Cardiac septum (tissue), 1 donor: ENCODE results near the gene MRPS18C. TPM values are rescaled to one million over a fixed set of nuclear protein-coding genes. Genes with fewer than 3 reads are reported as not detected.

Experiments used
- DNase-seq: peaks from one replicate; pipeline ENCODE4 v3.0.0-alpha.2; 2020; ENCODE audit warnings: low spot score
- intact Hi-C: fragments of 100-400 bp; cut with DNase I; formaldehyde crosslinking; loops from one replicate; pipeline ENCODE4 v1.14.0; 2022
- long read RNA-seq: library from polyadenylated mRNA; unstranded; transcript quantifications from one replicate; pipeline ENCODE4 v2.0.0, GENCODE V29; 2021
- total RNA-seq: library from RNA; stranded (reverse); fragmentation: NEBNext Ultra II Directional; extraction: Animal tissue kit (Norgen Biotek cat#: 25700); gene quantifications from one replicate; pipeline ENCODE4 v1.2.1, GENCODE V29; 2021
- donor health status: DM: no; HTN: no; CAD: no.

MRPS18C gene
- total RNA-seq = 39.1 TPM
- long read RNA-seq, transcript MRPS18C-201 (6 exons, 1,643 nt) = major isoform, 25 of 35 reads
- long read RNA-seq, partial matches to known transcripts = 0 of 35 reads
- long read RNA-seq, other reads (novel, unspliced or antisense) = 5 of 35 reads

DNA sequence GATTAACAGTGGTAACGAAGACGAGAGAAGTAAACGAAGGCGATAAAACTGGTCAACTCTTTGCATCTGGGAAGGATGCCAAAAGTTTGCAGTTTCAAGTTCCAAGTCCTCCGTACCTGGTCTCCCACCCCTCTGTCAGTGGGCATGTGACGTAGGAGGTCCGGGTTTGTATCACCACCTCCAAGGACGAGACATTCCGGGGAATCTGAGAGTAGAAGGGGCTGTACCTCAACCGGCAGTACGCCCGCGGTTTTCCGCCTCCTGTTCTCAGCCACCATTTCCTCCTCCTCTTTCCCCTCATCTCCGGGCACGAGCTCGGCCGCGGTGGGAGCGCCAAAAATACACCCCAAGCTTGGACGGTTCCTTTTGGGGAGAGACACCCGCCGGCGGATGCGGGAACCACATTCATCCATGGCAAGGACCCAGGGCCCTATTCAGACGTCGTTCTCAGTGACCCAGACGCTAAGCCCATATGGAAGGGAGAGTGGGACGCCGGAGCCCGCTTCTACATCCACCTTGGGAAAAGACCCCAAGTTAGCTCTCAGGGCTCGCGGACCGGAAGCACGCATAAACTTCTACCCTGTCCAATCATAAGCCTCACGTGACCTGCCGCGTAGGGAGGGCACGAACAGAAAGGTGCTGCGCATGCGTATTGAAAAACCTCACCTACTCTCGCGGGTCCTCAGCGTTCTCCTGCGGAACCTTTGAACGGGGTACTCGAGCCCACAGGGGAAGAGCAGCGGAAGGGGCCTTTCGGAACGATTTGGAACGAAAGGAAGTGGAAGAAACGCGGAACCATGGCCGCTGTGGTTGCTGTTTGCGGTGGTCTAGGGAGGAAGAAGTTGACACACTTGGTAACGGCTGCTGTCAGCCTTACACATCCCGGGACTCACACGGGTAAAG is at the start of gene MRPS18C, which contains the start of gene HELQ:
MRPS18C (plus strand) TSS at position 778 of the 903 bp plus-strand sequence; CDS start at position 798, 20 bp downstream.
HELQ (minus strand) TSS at position 543 of the 903 bp plus-strand sequence; CDS start at position 413, 130 bp downstream.
- intact Hi-C loops = loop anchor here (2.0 to 10.0 kb wide), 3 partner anchors 29 to 551 kb away; partner anchors contain the start of genes ABRAXAS1, COQ2 and THAP9
- peak; percentile 97 for DNase-seq

DNA sequence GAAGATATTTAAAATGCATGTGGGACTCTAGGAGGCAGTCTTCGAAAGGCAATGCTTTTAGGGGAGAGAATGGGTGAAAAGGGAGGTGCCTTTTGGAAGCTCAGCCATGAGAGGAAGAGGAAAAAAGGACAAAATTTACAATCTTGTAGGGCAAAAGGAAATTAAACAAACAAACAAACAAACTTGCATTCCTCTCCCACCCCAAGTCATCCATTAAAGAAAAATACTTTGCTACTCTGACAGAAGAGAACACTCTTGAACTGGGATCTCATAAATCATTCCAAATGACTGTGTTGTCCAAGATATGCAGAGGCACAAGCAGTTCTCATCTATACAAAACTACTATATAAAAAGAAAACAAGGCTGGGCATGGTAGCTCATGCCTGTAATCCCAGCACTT is 47.0 kb upstream of the MRPS18C start:
- DNase-seq = no peak
- intact Hi-C loops = no loop called here

DNA sequence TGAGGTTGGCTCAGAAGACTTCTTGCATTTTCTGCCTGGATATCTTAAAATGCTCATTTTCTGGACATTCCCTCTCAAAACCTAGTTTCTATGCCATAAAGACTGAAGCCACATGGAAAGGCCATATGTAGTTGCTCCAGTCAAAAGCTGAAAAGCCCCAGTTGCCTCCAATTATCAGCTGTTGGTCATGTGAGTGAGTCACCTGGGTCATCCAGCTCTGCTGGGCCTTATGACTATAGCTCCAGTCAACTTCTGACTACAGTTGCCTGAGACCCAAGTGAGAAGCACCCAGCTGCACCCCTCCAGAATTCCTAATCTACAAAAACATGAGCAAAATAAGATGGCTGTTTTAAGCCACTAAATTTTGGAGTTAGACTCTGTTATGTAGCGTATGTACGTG is 42.2 kb upstream of the MRPS18C start:
- no peak for DNase-seq
- intact Hi-C loops = no loop called here

DNA sequence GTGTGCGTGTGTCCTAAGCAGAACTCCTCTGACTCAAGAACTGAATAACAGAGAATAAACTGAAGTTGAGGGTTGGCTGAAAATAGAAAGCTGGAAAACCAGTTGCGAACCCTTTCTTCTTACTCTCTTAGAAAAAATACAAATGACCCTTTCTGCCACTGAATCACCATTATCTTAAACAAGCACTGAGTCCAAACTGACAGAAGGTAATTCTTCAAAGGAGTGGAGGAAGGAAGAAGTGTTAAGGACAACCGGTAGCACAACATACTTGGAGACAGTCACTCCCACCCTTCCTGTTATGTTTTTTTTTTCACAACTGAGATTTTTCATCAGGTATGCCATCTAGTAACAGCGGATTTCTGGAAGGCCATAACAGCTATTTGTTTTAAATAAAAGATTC is 38.3 kb upstream of the MRPS18C start:
- intact Hi-C loops = no loop called here
- no peak for DNase-seq

DNA sequence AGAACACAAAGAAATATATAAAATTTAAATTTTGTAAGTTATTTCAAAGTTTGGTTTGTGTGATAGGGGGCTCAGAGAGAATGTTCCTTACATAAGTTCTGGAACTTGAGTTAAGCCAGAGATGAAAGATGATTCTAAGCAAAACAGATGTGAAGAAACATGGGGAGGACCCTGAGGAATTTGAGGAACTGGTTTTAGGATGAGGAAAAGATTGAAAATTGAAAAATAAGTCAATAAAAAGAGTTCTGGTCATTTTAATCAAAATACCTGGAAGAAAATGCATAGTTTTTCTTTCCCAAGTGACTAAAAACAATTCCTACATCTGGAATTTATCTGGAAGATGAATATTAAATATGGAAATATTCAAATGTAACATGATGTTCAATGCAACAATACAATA is 37.6 kb upstream of the MRPS18C start:
- intact Hi-C loops = no loop called here
- no peak for DNase-seq

DNA sequence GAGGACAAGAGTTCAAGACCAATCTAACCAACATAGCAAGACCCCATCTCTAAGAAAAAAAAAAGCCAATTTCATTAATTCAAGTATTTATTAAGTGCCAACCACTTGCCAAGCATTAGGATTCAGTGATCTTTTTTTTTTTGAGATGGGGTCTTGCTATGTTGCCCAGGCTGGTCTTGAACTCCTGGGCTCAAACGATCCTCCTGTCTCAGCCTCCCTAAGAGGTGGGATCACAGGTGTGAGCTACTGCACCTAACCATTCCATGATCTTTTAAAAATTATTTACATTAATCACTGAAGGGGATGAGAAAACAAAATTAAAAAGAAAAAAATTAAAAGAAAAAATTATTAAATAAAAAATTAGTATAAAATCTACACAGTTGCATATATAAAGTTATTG is 24.7 kb upstream of the MRPS18C start:
- intact Hi-C loops = no loop called here
- no peak for DNase-seq

DNA sequence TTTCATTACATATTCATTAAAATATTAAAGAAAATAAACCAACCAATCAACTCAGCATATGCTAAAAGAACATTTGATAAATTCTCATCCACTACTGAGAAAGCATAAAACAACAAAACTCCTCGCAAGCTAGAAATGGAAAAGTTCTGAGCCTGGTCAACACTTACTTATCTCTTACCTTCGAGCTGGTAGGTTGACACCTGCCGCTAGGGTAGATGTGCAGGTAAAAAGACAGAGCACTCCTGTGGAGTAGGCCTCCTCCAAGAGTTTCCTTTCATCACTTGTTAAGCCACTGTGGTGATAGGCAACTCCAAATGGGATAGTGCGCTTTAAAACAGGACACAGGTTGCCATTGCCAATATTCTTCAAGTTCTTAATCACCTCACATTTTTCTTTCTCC is 19.2 kb upstream of the MRPS18C start:
- intact Hi-C loops = no loop called here
- DNase-seq = no peak

DNA sequence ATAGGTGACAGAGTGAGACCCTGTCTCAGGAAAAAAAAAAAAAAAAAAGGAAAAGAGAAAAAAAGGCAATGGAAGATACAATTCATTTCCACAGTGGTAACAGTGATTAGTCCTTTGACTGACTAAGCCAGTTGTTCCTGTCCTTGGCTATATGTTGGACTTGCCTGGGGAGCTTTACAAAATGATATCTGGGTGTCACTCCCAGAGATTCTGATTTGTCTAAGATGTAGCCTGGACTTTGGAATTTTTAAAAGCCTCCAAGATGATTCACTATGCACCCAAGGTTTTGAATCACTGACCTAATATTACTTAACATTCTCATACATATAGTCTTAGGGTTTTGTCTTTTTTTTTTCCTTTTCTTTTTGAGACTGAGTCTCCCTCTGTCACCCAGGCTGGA is 17.1 kb upstream of the MRPS18C start:
- intact Hi-C loops = no loop called here
- no peak for DNase-seq

DNA sequence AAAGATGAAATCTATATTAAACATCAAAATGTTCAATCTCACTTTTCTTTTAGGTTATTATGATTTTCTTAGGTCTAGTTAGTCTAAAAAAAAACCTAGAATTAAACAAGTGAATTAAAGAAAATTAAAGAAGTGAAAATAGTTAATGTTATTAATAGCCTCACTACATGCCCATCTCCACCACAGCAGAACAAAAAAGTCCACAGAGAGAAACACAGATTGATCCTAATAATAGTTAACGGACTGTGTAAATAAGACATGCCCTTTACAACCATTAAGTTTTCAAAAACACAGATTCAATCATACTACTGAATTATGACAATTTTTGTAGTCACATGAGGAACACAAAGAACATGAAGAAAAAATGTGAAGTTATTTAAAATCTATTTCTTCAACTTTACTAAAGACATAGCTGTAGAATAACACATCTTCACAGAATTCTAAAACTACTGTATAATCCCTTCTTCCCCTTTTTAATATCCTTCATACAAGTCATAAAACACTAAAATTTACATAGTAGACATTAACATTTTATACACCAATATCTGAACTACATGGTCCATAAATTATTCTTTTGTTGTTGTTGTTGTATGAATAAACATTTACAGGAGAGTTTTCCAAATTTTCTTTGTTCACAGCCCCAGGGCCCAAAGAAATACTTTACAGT is 15.6 kb upstream of the MRPS18C start:
- DNase-seq = no peak
- intact Hi-C loops = no loop called here

DNA sequence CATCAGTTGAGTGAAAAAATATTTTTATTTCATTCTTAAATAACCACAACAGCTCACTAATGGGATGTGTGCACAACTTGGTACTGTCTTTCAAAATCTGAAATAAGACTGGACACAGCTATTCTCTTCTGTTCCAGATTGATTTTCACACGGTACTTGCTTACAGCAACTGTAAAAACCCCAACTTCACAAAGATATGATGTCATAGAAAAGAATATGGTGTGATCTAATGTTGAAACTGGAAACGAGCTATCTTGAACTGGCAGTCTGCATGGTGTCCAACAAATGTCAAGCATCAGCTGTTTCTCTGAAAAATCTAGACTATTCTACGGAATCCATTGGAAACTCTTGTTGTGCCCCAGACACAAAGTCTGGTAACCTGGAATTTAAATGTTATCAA is 15.0 kb upstream of the MRPS18C start:
- intact Hi-C loops = no loop called here
- DNase-seq = no peak

DNA sequence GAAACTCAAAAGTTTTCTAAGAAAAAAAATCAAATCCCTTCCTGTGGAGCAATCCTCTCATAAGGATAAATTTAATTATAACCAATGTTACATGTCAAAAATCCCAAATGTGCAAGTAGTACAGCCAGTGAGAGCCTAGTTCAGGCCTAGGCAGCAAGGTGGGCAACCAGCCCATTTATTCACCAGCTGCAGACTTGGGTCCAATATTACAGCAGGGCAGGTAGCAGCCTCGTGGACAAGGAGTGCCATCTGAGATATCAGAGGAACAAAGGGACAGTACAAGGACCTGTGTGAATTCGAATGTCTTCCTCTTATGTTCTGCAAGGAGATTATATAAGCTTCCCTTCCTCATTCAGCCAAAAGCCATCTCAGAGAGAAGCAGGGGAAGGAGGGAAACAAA is 6.8 kb upstream of the MRPS18C start:
- no peak for DNase-seq
- intact Hi-C loops = no loop called here

DNA sequence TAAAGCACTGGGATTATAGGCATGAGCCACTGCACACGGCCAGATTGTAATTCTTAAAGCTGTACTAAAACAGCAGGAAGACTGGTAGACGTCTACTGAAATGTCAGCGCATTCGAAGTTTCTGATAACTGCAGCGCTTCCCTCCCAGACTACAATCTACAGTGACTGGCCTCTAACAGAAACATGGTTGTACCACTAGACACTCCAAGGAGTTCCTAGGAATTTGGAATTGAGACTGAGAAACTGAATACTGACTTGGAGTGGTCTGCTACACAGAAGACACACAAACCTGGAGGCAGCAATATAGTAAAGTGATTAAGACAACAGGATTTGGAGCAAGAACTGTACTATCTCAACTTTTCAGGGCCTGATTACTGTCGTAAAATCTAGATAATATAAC is 1.2 kb upstream of the MRPS18C start:
- intact Hi-C loops = loop anchor here (2.0 to 10.0 kb wide), 3 partner anchors 30 to 550 kb away; partner anchors contain the start of genes ABRAXAS1, COQ2 and THAP9
- DNase-seq = no peak

DNA sequence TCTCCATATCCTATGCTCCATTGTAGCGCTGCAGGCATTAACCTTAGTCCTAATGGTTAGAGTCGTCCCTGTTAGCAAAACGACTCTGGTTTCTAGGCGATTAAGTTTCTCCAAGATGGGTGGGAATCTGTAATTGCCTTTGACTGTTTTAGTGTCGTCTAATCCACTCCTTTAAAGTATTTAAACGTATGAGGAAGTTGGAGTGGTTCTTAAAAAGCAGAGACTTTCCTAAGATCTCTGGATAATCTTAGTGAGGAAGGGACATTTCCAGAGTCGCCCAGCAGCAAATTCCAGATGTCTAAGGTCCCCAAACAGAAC is 285 bp downstream of the MRPS18C start:
- intact Hi-C loops = loop anchor here (5.0 to 10.0 kb wide), 2 partner anchors 174 to 551 kb away; partner anchors contain the start of genes COQ2 and THAP9
- no peak for DNase-seq

DNA sequence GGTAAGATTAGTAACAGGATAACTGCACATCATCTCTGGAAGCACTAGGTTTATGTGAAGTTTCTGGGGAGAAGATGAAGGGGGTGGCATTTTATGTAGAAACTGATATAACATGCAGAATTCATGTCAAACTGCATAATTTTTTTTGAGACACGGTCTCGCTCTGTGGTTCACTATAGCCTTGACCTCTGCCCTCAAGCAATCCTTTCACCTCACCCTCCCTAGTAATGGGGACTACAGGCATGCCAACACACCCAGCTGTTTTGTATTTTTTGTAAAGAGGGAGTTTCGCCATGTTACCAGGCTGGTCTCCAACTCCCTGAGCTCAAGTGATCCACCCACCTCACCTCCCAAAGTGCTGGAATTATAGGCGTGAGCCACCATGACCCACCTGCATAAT is 17.6 kb downstream of the MRPS18C start:
- DNase-seq = no peak
- intact Hi-C loops = no loop called here

DNA sequence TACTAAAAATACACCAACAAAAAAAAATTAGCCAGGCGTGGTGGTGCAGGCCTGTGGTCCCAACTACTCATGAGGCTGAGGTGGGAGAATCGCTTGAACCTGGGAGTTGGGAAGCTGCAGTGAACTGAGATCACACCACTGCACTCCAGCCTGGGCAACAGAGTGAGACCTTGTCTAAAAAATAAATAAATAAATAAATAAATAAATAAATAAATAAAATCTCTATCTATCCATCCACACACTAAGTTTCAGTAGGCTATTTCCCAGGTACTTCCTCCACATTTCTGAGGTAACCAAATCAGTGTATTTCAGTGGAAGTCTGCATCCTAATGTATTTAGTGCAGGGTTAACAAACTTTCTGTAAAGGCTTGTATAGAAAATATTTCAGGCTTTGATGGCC is 18.1 kb downstream of the MRPS18C start:
- DNase-seq = no peak
- intact Hi-C loops = no loop called here

DNA sequence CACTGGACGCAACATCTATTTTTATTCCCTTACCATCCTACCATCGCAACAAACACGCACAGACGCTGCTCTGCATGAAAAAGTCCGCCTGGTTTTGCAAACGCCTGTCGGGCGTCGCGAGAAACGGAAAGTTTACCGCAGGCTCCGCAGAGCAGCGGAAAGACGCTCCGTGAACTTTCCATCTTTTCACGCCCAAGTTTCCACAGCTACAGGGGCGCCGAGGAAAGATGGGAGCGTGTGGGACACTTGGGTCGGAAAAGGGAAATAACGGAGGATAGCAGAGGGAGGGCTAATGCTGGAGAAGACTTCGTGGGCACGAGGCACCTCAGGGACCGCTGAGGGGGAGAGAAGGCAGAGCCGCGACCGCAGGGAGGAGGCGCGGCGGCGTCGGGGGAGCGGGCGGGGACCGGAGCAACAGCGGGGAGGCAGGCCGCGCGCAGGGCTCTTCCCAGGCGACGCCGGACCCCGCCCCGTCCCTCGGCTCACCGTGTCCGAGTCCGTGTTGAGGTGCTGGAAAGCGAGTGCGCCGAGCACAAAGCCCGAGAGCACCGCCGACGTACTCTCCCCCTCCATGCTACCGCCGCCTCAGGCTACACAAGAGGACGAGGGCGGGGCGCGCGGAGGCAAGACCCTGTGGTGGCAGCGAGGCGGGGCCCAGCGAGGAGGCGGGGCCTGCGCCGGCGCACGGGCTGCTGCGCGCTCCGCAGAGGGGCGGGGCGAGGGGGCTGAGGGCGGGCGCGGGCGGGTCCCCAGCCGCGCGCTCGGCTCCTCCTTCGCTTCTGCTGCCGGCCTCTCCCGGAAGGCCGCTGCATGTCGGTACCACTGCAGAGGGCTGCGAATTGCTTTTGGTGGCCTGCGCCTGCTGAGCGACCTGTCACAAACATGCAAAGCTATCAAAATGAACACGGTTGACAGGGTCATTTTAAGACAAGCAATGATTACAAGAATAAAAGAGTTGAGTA is 28.9 kb downstream of the MRPS18C start, which contains the start of gene ABRAXAS1:
ABRAXAS1 (minus strand) TSS at position 601 of the 962 bp plus-strand sequence; CDS start at position 573, 28 bp downstream.
- intact Hi-C loops = loop anchor here (2.0 to 10.0 kb wide), 2 partner anchors 30 to 200 kb away; partner anchors contain the start of genes COQ2 and HELQ
- DNase-seq = peak; percentile 97

DNA sequence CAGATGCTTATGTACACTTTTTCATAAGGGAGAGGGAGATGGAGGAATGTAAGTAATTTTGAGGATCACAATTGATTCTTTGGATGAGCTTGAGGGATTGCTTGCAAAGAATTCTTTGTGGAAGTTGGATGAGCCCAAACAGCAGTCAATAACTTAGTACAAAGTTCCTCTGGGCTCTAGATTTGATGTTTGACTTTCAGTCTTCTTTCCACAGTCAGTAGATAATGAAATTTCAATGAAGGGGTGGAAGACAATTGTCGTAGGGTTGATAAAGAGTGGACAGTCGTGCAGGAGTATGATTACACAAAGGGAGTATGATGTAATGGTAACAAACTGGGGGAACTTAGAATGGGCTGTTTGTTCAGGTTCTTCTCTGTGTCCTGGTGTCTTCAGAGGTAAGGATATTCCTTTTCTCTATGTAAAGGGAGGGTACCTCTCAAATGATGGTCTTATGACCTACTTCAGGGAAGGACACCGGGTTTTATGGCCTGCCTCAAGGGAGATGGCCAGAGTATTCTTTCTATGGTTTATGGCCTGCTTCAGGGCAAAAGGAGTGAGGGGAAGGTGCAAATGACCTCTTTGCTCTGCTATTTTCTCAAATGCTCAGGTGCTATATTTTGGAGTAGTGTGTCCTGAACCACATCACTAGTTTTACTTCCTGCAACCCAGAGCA is 30.7 kb downstream of the MRPS18C start:
- DNase-seq = no peak
- intact Hi-C loops = loop anchor here (10.0 kb wide), 1 partner anchor 202 kb away; the partner anchor contains the start of gene COQ2

DNA sequence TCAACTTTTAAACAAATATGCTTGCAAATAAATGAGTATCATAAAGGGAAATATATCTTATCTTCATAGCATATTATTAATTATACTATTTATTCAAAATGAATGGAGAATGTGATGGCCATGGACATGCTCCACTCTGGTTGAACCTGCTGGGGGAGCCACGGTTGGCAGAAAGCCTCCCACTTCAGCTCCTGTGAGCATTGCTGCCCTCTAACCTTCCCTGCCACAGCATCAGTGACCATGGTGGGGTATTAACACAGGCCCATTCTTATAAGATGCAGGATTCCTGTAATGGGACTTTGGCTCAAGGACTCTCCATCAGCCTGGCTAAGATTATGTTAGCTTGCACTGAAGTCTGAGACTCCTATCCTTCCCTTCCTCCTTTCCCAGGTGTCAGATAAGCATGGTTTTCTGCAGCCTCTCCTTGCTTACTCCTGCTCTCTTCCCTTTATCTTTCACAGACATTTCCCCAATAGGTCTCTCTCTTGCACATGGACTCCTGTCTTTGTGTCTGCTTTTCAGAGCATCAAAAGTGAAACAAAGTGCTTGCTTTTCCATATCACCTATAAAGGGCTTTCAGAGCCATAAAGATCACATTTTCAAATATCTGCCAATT is 34.0 kb downstream of the MRPS18C start:
- intact Hi-C loops = loop anchor here (10.0 kb wide), 1 partner anchor 205 kb away; the partner anchor contains the start of gene COQ2
- DNase-seq = no peak
